Fibroblast of pulmonary artery (primary cell): ENCODE measurements around the gene ZMYM5.
"Not testable (repeated sequence)": the region's sequence is repeated elsewhere in the genome, so short reads cannot be mapped to it uniquely, and the experiment has no call there.

ENCODE experiments used
- DNase-seq: peaks from one replicate; pipeline ENCODE4 v3.0.0-alpha.2; 2010; ENCODE audit warnings: low read depth
- H3K4me3 ChIP-seq: replicated peaks from 2 replicates; pipeline ENCODE4 v1.5.1; 2011; ENCODE audit warnings: low read depth, mild to moderate bottlenecking, control low read depth, low read length, moderate library complexity
- TF ChIP-seq, protein P1 (sequence below): IDR thresholded peaks from 2 replicates; pipeline ENCODE4 v1.5.1; 2011; ENCODE audit warnings: mild to moderate bottlenecking, control low read depth, low read length, inconsistent platforms; ENCODE audit errors: missing control alignments

ZMYM5 gene

DNA sequence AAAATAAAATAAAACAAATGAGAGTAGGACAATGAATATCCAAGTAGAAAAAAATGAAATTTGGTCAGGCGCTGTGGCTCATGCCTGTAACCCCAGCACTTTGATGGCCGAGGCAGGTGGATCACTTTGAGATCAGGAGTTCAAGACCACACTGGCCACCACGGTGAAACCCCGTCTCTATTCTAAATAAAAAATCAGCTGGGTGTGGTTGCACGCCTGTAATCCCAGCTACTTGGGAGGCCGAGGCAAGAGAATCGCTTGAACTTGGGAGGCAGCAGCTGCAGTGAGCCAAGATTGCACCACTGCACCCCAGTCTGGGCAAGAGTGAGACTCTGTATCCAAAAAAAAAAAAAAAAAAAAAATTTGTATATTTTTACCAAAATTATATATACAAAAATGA is 18.2 kb upstream of the ZMYM5 start:
- DNase-seq, result no peak
- no peak overlapping the region for H3K4me3 ChIP-seq
- TF ChIP-seq, protein P1, sequence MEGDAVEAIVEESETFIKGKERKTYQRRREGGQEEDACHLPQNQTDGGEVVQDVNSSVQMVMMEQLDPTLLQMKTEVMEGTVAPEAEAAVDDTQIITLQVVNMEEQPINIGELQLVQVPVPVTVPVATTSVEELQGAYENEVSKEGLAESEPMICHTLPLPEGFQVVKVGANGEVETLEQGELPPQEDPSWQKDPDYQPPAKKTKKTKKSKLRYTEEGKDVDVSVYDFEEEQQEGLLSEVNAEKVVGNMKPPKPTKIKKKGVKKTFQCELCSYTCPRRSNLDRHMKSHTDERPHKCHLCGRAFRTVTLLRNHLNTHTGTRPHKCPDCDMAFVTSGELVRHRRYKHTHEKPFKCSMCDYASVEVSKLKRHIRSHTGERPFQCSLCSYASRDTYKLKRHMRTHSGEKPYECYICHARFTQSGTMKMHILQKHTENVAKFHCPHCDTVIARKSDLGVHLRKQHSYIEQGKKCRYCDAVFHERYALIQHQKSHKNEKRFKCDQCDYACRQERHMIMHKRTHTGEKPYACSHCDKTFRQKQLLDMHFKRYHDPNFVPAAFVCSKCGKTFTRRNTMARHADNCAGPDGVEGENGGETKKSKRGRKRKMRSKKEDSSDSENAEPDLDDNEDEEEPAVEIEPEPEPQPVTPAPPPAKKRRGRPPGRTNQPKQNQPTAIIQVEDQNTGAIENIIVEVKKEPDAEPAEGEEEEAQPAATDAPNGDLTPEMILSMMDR, result no peak

DNA sequence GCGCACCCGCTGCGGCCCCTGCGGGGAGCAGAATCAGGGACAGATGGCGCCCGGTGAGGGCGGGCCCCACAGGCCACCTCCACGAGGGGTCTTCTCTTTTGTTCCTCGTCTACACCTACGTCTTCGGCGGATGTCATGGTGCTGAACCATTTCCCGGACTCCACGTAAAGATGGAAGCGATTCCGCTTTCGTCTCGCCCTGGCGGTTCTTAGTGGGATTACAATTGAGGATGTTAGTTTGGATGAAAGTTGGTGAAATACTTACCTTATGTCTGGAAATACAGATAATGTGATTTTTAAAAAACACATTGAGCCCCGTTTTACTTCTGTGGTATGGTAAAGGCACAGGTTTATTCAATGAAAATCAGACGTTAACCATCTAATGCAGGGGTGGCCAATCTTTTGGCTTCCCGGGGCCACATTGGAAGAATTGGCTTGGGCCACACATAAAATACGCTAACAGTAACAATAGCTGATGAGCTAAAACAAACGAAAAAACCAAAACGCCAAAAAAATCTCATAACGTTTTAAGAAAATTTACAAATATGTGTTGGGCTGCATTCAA is 1.4 kb upstream of the ZMYM5 start:
- TF ChIP-seq, protein P1, result peak; percentile 63
- peak overlapping the region; percentile 59 for H3K4me3 ChIP-seq
- DNase-seq, result peak; percentile 80

DNA sequence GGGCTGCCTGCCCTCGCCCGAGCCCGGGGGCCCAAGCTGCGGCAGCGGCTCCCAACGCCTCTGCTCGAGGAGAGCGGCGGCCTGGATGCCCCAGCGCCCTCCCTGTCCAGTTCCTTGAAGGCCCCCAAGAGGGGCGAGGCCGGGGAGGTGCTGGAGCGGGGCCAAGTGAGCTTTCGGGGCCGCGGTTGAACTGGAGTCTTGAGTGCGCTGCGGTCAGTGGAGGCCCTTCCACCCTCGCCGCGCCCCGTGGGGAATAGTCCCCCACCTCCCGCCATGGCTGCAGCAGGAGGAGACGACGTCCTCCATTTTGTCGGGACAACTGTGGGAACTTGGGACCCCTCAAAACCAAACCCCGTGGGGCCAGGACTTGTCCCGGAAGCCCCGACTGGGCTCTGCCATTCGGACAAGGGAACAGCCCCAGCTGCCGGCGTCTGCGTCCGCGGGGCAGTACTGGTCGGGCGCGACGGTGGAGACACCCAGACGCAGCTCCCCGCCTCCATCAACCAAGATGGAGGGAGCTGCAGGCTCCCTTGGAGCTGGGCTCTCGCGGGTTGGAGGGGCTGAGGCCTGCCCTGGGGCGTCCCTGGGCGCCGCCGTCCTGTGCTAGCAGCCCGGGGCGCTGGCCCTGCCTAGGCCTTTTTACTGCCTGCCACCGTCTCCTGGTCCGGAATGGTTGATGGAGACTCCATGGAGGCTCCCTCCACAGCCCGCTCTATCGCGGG is 736 bp upstream of the ZMYM5 start:
- TF ChIP-seq, protein P1, result no peak
- peak; percentile 81 for DNase-seq
- H3K4me3 ChIP-seq, result peak overlapping the region; percentile 59

DNA sequence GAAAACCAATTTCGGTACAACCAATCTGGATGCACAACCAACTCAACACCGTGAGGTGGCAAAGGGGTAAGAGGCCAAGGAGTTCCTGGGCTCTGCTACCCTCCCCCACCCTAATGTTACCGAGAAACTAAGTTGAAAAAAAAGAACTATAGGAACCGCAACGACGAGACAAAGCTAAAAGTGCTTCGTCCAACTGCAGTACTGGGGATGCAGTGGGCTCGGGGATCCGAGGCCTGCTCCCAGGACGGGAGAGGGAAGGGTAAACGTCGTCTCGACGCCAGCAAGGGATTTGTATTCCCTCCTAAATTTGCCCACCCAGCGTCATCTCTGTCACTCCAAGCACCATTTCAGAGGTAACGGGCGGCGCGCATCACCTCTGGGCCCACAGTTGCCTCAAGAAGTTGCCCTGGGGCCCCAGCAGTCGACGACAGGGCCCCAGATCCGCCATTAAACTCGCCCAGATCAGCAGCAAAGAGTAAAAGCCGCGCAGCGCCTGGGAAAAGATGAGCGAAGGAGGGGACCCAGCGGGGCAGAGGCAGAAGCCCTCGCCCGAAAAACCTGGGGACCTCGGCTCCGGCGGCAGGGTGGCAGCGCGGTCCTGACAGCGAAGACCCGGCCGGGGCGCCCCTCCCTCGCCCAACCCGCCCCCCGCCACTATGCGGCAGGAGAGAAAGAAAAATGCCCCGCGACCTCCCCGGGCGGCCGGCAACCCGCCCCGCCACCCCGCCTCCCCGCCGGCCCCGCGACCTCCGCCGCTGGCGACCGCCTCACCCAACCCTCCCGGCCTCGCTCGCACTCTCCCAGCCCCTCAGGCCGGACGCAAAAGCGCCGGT is 752 bp downstream of the ZMYM5 start:
- H3K4me3 ChIP-seq, result peak overlapping the region; percentile 71
- TF ChIP-seq, protein P1, result no peak
- peak; percentile 16 for DNase-seq

DNA sequence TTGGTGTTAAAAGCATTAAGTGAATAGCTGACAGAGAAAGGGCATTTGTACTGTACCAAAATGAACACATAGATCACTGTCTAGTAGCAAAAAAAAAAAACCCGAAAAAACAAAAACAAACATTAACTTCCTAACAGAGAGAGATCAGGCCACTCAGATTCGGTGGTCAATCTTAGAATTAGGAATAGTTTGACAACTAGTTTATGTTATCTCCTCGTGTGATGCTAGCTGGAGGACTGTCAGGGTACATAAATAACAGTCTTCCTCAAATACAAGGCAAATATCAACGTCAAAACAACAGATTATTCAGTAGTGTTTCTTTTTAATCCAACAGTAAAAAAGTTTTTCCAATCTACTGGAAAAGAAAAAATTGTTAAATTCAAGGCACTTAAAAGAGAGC is 1.7 kb downstream of the ZMYM5 start:
- H3K4me3 ChIP-seq, result peak overlapping the region; percentile 71
- no peak for DNase-seq
- TF ChIP-seq, protein P1, result no peak

DNA sequence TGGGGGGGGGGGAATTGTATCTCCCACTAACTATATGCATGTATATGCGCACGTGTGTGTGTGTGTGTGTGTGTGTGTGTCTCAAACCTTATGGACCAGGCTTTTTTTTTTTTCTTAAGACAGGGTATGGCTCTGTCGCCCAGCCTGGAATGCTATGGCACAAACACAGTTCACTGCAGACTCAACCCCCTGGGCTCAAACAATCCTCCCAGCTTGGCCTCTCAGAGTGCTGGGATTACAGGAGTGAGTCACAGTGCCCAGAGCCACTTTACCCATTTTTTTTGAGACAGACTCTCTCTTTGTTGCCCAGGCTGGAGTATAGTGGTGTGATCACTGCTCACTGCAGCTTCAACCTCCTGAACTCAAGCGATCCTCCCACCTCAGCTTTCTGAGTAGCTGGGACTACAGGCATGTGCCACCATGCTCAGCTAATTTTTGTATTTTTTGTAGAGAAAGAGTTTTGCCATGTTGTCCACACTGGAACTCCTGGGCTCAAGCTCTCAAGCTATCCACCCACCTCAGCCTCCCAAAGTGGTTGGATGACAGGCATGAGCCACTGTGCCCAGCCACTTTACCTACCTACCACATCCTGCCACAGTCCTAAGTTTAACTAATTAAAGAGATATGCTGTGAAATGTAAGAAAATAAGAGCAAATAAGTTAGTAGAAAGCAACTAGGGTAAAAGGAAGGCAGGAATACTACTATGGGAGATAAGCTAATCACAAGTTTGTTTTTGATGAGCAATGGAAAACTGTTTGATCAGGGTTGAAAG is 2.4 kb downstream of the ZMYM5 start:
- TF ChIP-seq, protein P1, result no peak
- H3K4me3 ChIP-seq, result peak overlapping the region; percentile 71
- peak; percentile 74 for DNase-seq

DNA sequence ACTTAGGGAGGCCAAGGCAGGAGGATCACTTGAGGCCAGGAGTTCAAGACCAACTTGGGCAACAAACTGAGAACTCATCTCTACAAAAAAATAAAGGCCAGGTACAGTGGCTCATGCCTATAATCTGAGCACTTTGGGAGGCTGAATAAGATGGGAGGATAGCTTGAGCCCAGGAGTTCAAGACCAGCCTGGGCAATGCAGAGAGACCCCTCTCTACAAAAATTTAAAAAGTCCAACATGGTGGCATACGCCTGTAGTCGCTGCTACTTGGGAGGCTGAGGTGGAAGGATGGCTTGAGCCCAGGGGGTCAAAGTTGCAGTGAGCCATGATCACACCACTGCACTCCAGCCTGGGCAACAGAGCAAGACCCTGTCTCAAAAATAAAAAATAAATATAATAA is 5.8 kb downstream of the ZMYM5 start:
- not testable (repeated sequence) for DNase-seq, H3K4me3 ChIP-seq
